Caco-2 (cell line): ENCODE results near the gene PAX5. TPM values are rescaled to one million over a fixed set of nuclear protein-coding genes. Genes with fewer than 3 reads are reported as not detected.
A peak's percentile ranks its signal among the peaks of the same experiment; 100 is the strongest.

Source experiments
- BruUV-seq: library from RNA; stranded (reverse); fragments of 400-500 nt; replicated peaks from 2 replicates; lab custom pipeline; 2021; lab: Mats Ljungman, UMichigan
- CTCF ChIA-PET: fragments of 300-600 bp; sonication (Branson Sonifier 250); formaldehyde crosslinking; loops from one replicate; lab custom pipeline; 2022; ENCODE audit warnings: antibody characterized with exemption; lab: Charles Lee
- POLR2A ChIA-PET: fragments of 300-600 bp; sonication (Branson Sonifier 250); formaldehyde crosslinking; loops from one replicate; lab custom pipeline; 2022; ENCODE audit warnings: antibody characterized with exemption; lab: Charles Lee
- DNase-seq, 2 experiments: peaks; one replicate each; pipeline versions ENCODE4 v3.0.0 to v3.0.0-alpha.2; 2020 to 2022
- H3K27me3 ChIP-seq: replicated peaks from 2 replicates; pipeline ENCODE4 v1.6.0; 2011; ENCODE audit warnings: low read length; ENCODE audit not compliant: control insufficient read depth, insufficient read depth
- H3K36me3 ChIP-seq: 2 replicates; pipeline ENCODE4 v1.5.1; 2011; ENCODE audit warnings: low read length; ENCODE audit not compliant: control insufficient read depth, insufficient read depth
- H3K4me1 ChIP-seq: fragments of 250-450 bp; sonication (Bioruptor Pico); 2 replicates; pipeline ENCODE4 v1.5.1; 2020; ENCODE audit warnings: mild to moderate bottlenecking
- H3K4me3 ChIP-seq: 2 replicates; pipeline ENCODE4 v1.5.1; 2011; ENCODE audit warnings: low read depth, mild to moderate bottlenecking, control low read depth, low read length
- H3K9me3 ChIP-seq: fragments of 250-450 bp; sonication (Bioruptor Pico); 2 replicates; pipeline ENCODE4 v1.5.1; 2020; ENCODE audit warnings: mild to moderate bottlenecking, moderate library complexity
- H3K27ac Mint-ChIP-seq: one replicate; pipeline ENCODE4 v1.8.0; 2022; ENCODE audit warnings: mixed read lengths; ENCODE audit not compliant: unreplicated experiment
- H3K27me3 Mint-ChIP-seq: one replicate; pipeline ENCODE4 v1.8.0; 2022; ENCODE audit warnings: mixed read lengths; ENCODE audit not compliant: insufficient read depth, unreplicated experiment
- H3K36me3 Mint-ChIP-seq: one replicate; pipeline ENCODE4 v1.8.0; 2022; ENCODE audit warnings: mild to moderate bottlenecking, mixed read lengths; ENCODE audit not compliant: insufficient read depth, unreplicated experiment
- H3K4me1 Mint-ChIP-seq: one replicate; pipeline ENCODE4 v1.8.0; 2022; ENCODE audit warnings: low read depth, mixed read lengths; ENCODE audit not compliant: unreplicated experiment
- H3K4me3 Mint-ChIP-seq: one replicate; pipeline ENCODE4 v1.8.0; 2022; ENCODE audit warnings: mild to moderate bottlenecking, moderate library complexity, mixed read lengths; ENCODE audit not compliant: unreplicated experiment
- H3K9me3 Mint-ChIP-seq: one replicate; pipeline ENCODE4 v1.8.0; 2022; ENCODE audit warnings: mixed read lengths; ENCODE audit not compliant: unreplicated experiment
- CTCF ChIP-seq, 2 experiments: fragments of 200-600 bp in 1 of 2; IDR thresholded peaks; 1 replicate in 1 of 2; 2 replicates in 1 of 2; pipeline versions ENCODE4 v1.5.1 to v1.8.0; 2011 to 2022; ENCODE audit warnings: antibody characterized with exemption in 1 of 2, control low read depth in 1 of 2, inconsistent platforms in 1 of 2, low read depth in 1 of 2, low read length in 1 of 2, mild to moderate bottlenecking in 1 of 2, moderate library complexity in 1 of 2; ENCODE audit not compliant: insufficient read depth in 1 of 2, severe bottlenecking in 1 of 2, unreplicated experiment in 1 of 2
- intact Hi-C: fragments of 100-400 bp; cut with micrococcal nuclease; formaldehyde crosslinking; loops from one replicate; pipeline ENCODE4 v1.10.0; 2022; ENCODE audit not compliant: unreplicated experiment
- total RNA-seq: library from RNA; stranded (reverse); gene quantifications from 2 replicates; pipeline ENCODE4 v1.2.3, GENCODE V29; 2022

The PAX5 gene
- total RNA-seq, 1 experiment from 2014 or later = not detected

GRCh38 chr9:36968574-36969215 lies 65.4 kb downstream of the PAX5 start:
- no peaks in the 10 kb centered on the region for H3K4me1 ChIP-seq
- ChIA-PET CTCF (interaction anchor here (0.6 kb wide), 1 partner anchor 161 kb away, joined by 3 read pairs; no protein-coding TSS in a partner anchor), POLR2A (no interaction called here)
- Mint-ChIP-seq H3K27ac (peak overlapping the region; percentile 43), H3K9me3 (no peaks in the 10 kb centered on the region), H3K36me3 (no peaks in the 10 kb centered on the region), H3K4me1 (no peaks in the 10 kb centered on the region), H3K4me3 (no peak overlapping the region), H3K27me3 (peaks cover 6% of the 10 kb centered on the region)
- intact Hi-C loops = no loop called here
- no peak overlapping the region for H3K4me3 ChIP-seq
- no TSS peak for BruUV-seq
- no peaks in the 10 kb centered on the region for H3K27me3 ChIP-seq
- no peak for TF ChIP-seq CTCF (IDR thresholded peaks at IDR 0.05; ENCODE audit: insufficient read depth in 1 of 2, low read depth in 1 of 2, low read length in 1 of 2, severe bottlenecking in 1 of 2, unreplicated experiment in 1 of 2)
- no peak for DNase-seq
- no peaks in the 10 kb centered on the region for H3K36me3 ChIP-seq
- no peaks in the 10 kb centered on the region for H3K9me3 ChIP-seq

DNA sequence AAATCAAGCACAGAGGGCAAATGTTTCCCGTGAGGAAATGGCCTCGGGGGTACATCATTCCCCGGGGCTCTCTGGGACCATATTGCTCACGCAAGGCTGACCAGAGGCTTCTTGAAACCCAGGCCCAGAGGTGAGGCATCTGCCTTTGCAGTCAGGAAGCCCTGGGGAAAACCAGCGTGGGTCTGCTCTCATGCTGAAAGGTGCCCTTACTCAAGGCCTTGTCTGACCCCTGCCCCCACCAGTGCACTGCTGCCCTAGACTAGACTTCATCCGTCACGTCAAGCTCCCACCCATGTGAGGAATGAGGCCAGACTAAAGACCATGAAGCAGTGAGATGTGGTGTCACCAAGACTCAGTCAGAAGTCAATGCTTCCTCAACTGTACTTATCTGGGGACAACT lies 66.1 kb downstream of the PAX5 start:
- Mint-ChIP-seq H3K27me3 (peaks cover 6% of the 10 kb centered on the region), H3K36me3 (no peaks in the 10 kb centered on the region), H3K9me3 (no peaks in the 10 kb centered on the region), H3K4me1 (no peaks in the 10 kb centered on the region), H3K27ac (no peak overlapping the region), H3K4me3 (no peak overlapping the region)
- ChIA-PET POLR2A (no interaction called here), CTCF (no interaction called here)
- BruUV-seq = no TSS peak
- Histone ChIP-seq H3K4me1 (no peaks in the 10 kb centered on the region), H3K4me3 (no peak overlapping the region), H3K27me3 (no peaks in the 10 kb centered on the region), H3K9me3 (no peaks in the 10 kb centered on the region), H3K36me3 (no peaks in the 10 kb centered on the region)
- no peak for TF ChIP-seq CTCF (IDR thresholded peaks at IDR 0.05; ENCODE audit: insufficient read depth in 1 of 2, low read depth in 1 of 2, low read length in 1 of 2, severe bottlenecking in 1 of 2, unreplicated experiment in 1 of 2)
- intact Hi-C loops = no loop called here
- no peak for DNase-seq

DNA sequence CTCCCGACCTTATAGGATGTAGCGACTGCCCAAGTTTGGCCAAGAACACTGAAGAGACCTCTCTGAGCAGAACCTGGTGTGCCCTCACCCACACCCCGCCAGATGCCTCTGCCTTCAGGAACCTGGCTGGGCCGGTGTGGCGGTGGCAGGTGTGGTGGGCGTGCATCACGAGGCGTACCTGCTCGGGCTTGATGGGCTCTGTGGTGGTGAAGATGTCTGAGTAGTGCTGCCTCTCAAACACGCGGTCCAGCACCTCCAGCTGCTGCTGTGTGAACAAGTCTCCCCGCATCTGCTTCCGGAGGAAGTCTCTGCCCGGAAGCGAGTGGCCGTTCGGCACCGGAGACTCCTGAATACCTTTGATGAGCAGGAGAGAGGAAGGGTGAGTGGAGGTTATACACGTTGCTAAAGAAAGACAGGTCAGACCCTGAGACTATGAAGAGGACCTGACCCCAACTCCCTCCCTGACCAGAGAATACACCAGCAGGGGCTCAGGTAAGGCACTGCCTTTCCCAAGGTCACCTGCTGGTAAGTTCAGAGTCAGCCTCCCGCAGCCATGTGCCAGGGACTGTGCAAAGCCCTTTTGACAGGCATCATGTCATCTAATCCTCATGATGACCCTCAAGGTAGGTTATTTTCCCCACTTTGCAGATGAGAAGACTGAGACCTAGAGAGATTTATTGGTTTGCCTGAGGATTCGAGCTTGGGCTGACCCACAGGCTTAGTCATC lies 67.5 kb downstream of the PAX5 start:
- Mint-ChIP-seq H3K27ac (no peak overlapping the region), H3K4me3 (no peak overlapping the region), H3K9me3 (no peaks in the 10 kb centered on the region), H3K36me3 (no peaks in the 10 kb centered on the region), H3K4me1 (no peaks in the 10 kb centered on the region), H3K27me3 (peaks cover 3% of the 10 kb centered on the region)
- H3K4me3 ChIP-seq = no peak overlapping the region
- TF ChIP-seq CTCF (IDR thresholded peaks at IDR 0.05; ENCODE audit: insufficient read depth in 1 of 2, low read depth in 1 of 2, low read length in 1 of 2, severe bottlenecking in 1 of 2, unreplicated experiment in 1 of 2) = no peak
- H3K27me3 ChIP-seq = no peaks in the 10 kb centered on the region
- no TSS peak for BruUV-seq
- ChIA-PET CTCF (no interaction called here), POLR2A (no interaction called here)
- DNase-seq = no peak
- H3K9me3 ChIP-seq = no peaks in the 10 kb centered on the region
- H3K4me1 ChIP-seq = no peaks in the 10 kb centered on the region
- intact Hi-C loops = no loop called here
- no peaks in the 10 kb centered on the region for H3K36me3 ChIP-seq
